K562 (cell line): ENCODE data around the gene AIDA. TPM values are rescaled to one million over a fixed set of nuclear protein-coding genes. Genes with fewer than 3 reads are reported as not detected.
A peak's percentile ranks its signal among the peaks of the same experiment; 100 is the strongest.

Source experiments
- CGGBP1 ChIP-seq: fragments of 250-450 bp; sonication (Bioruptor Pico); IDR thresholded peaks from 2 replicates; pipeline ENCODE4 v1.9.0; 2021; ENCODE audit warnings: mild to moderate bottlenecking
- CXXC5 ChIP-seq: fragments of 250-450 bp; sonication (Bioruptor Pico); IDR thresholded peaks from 2 replicates; pipeline ENCODE4 v1.8.0; 2022; ENCODE audit warnings: inconsistent platforms, mild to moderate bottlenecking, moderate library complexity
- FOS ChIP-seq: IDR thresholded peaks from 3 replicates; pipeline ENCODE4 v1.6.1; 2011; ENCODE audit not compliant: insufficient read length; ENCODE audit errors: extremely low read depth
- GMEB1 ChIP-seq: fragments of 250-450 bp; sonication (Bioruptor Pico); IDR thresholded peaks from 2 replicates; pipeline ENCODE4 v1.4.0; 2020; ENCODE audit warnings: mild to moderate bottlenecking
- HES1 ChIP-seq: fragments of 450-650 bp; IDR thresholded peaks from 2 replicates; pipeline ENCODE4 v1.6.1; 2016; ENCODE audit warnings: low read depth, mild to moderate bottlenecking, moderate library complexity
- HMG20B ChIP-seq: fragments of 250-450 bp; sonication (Bioruptor Pico); IDR thresholded peaks from 2 replicates; pipeline ENCODE4 v1.5.0; 2021; ENCODE audit warnings: mild to moderate bottlenecking
- MTA2 ChIP-seq: fragments of 450-650 bp; IDR thresholded peaks from 2 replicates; pipeline ENCODE4 v1.6.1; 2016; ENCODE audit warnings: low read depth
- NCOA2 ChIP-seq, 2 experiments: fragments of 450-650 bp; IDR thresholded peaks; 2 replicates each; pipeline ENCODE4 v1.6.1; 2018; ENCODE audit warnings: mild to moderate bottlenecking in 2 of 2, moderate library complexity in 1 of 2; ENCODE audit not compliant: partially characterized antibody in 2 of 2
- NUFIP1 ChIP-seq: fragments of 450-650 bp; IDR thresholded peaks from 2 replicates; pipeline ENCODE4 v1.6.1; 2018; ENCODE audit not compliant: partially characterized antibody
- PATZ1 ChIP-seq: fragments of 250-450 bp; sonication (Bioruptor Pico); IDR thresholded peaks from 2 replicates; pipeline ENCODE4 v1.5.0; 2020; ENCODE audit warnings: mild to moderate bottlenecking, borderline replicate concordance
- PRMT5 ChIP-seq: sonication (generic); formaldehyde crosslinking; IDR thresholded peaks from 2 replicates; pipeline ENCODE4 v1.5.0; 2020; ENCODE audit warnings: missing genetic modification reagents
- SFPQ ChIP-seq: fragments of 200-400 bp; formaldehyde crosslinking; IDR thresholded peaks from 2 replicates; pipeline ENCODE4 v1.6.1; 2017; ENCODE audit warnings: mild to moderate bottlenecking, low read depth, low read length, moderate library complexity
- SMARCA5 ChIP-seq: fragments of 450-650 bp; IDR thresholded peaks from 2 replicates; pipeline ENCODE4 v1.6.1; 2016
- SNIP1 ChIP-seq: fragments of 450-650 bp; IDR thresholded peaks from 2 replicates; pipeline ENCODE4 v1.7.1; 2017; ENCODE audit warnings: low read depth, mild to moderate bottlenecking
- ZBTB26 ChIP-seq: fragments of 450-650 bp; formaldehyde crosslinking; IDR thresholded peaks from 2 replicates; pipeline ENCODE4 v1.4.0; 2022; ENCODE audit warnings: missing genetic modification characterization
- ZNF184 ChIP-seq: sonication (generic); formaldehyde crosslinking; IDR thresholded peaks from 2 replicates; pipeline ENCODE4 v1.5.0; 2020; ENCODE audit warnings: missing genetic modification reagents
- ZNF253 ChIP-seq: fragments of 250-450 bp; sonication (Bioruptor Pico); conservative IDR thresholded peaks from 2 replicates; pipeline ENCODE4 v1.6.1; 2021; ENCODE audit warnings: mild to moderate bottlenecking
- ZNF316 ChIP-seq: fragments of 450-650 bp; IDR thresholded peaks from 2 replicates; pipeline ENCODE4 v1.6.1; 2016
- ZNF444 ChIP-seq: fragments of 250-450 bp; sonication (Bioruptor Pico); IDR thresholded peaks from 2 replicates; pipeline ENCODE4 v1.4.0; 2020; ENCODE audit warnings: mild to moderate bottlenecking, moderate library complexity
- polyA plus RNA-seq, 8 experiments: library from polyadenylated mRNA; depleted of rRNA in 4 of 8; stranded (reverse) in 5 of 8; unstranded in 3 of 8; fragments of >200 nt; fragmentation: Nextera tagmentation in 2 of 8; fragmentation: Illumina TruSeq in 1 of 8; extraction: Ambion mirVana in 2 of 8; extraction: Trizol in 1 of 8; gene quantifications; 2 replicates each; pipeline versions ENCODE4 v1.2.1 to v1.2.3, GENCODE V29; 2011 to 2014; ENCODE audit warnings: inconsistent platforms in 1 of 8, missing spikeins in 1 of 8
- total RNA-seq, 7 experiments: library from RNA; depleted of rRNA in 6 of 7; stranded (reverse); fragments of >200 nt in 6 of 7; fragmentation: Illumina TruSeq in 2 of 7; extraction: Trizol in 2 of 7; gene quantifications; 2 replicates each; pipeline versions ENCODE4 v1.2.1 to v1.2.3, GENCODE V29; 2011 to 2021; ENCODE audit warnings: low replicate concordance in 1 of 7

AIDA gene
- total and polyA plus RNA-seq, 9 of the 15 experiments (the other 6 are each of a cell fraction or from before 2014, with no cell fraction given), result 18.2 to 77.9 (median 24.9) TPM

GRCh38 chr1:222712253-222713090, at the start of gene AIDA, which contains the start of gene BROX (continued):
- TF ChIP-seq PATZ1 (no peak; the same call in 1 of the 2 replicates), SFPQ (no peak), MTA2 (no peak; the same call in 1 of the 2 replicates), GMEB1 (peak; percentile 73), CXXC5 (CRISPR knock-in tag) (peak; percentile 90), CGGBP1 (CRISPR knock-in tag) (peak; percentile 67; the same call in 1 of the 2 replicates), ZNF253 (no peak), SNIP1 (no peak), NCOA2 (IDR thresholded peaks at IDR 0.05; ENCODE audit: partially characterized antibody in 2 of 2) (no peak), FOS (no peak), HMG20B (0 out of 2 replicates have a peak, but pooled peaks have one; percentile 38), ZNF316 (no peak), SMARCA5 (no peak), ZNF184 (CRISPR knock-in tag) (no peak), NUFIP1 (peak; percentile 75), ZNF444 (CRISPR knock-in tag) (no peak), ZBTB26 (CRISPR knock-in tag) (0 out of 2 replicates have a peak, but pooled peaks have one; percentile 28), HES1 (no peak), PRMT5 (no peak)
